H9 (cell line): ENCODE results near the gene SP140L. TPM values are rescaled to one million over a fixed set of nuclear protein-coding genes. Genes with fewer than 3 reads are reported as not detected.

Experiments
- DNase-seq: peaks from one replicate; pipeline ENCODE4 v3.0.0-alpha.2; 2017
- H2AFZ ChIP-seq: one replicate; pipeline ENCODE4 v1.6.1; 2013; ENCODE audit warnings: mild to moderate bottlenecking, low read length, control low read depth, moderate library complexity
- H2AK5ac ChIP-seq: 2 replicates; pipeline ENCODE4 v1.6.1; 2013; ENCODE audit warnings: low read length, control low read depth, mixed read lengths; ENCODE audit not compliant: insufficient read length
- H2BK120ac ChIP-seq: one replicate; pipeline ENCODE4 v1.6.1; 2013; ENCODE audit warnings: low read depth, mild to moderate bottlenecking, low read length, control low read depth, inconsistent platforms; ENCODE audit not compliant: poor library complexity, severe bottlenecking
- H2BK12ac ChIP-seq: 2 replicates; pipeline ENCODE4 v1.6.1; 2013; ENCODE audit warnings: low read length, control low read depth, mixed read lengths, low read depth; ENCODE audit not compliant: insufficient read length
- H2BK15ac ChIP-seq: 2 replicates; pipeline ENCODE4 v1.6.1; 2013; ENCODE audit warnings: low read depth, low read length, control low read depth
- H2BK20ac ChIP-seq: one replicate; pipeline ENCODE4 v1.6.1; 2013; ENCODE audit warnings: low read depth, mild to moderate bottlenecking, low read length, control low read depth, inconsistent platforms; ENCODE audit not compliant: poor library complexity, severe bottlenecking
- H2BK5ac ChIP-seq: 2 replicates; pipeline ENCODE4 v1.6.1; 2013; ENCODE audit warnings: low read length, control low read depth, mixed read lengths; ENCODE audit not compliant: insufficient read length
- H3K14ac ChIP-seq: 2 replicates; pipeline ENCODE4 v1.6.1; 2013; ENCODE audit warnings: low read length, control low read depth; ENCODE audit not compliant: insufficient read depth
- H3K18ac ChIP-seq: 2 replicates; pipeline ENCODE4 v1.6.1; 2013; ENCODE audit warnings: low read depth, mild to moderate bottlenecking, mixed read lengths, low read length, control low read depth; ENCODE audit not compliant: insufficient read length
- H3K23ac ChIP-seq: 2 replicates; pipeline ENCODE4 v1.6.1; 2013; ENCODE audit warnings: low read length, control low read depth, mixed read lengths, low read depth; ENCODE audit not compliant: insufficient read length
- H3K23me2 ChIP-seq: 2 replicates; pipeline ENCODE4 v1.6.1; 2013; ENCODE audit warnings: low read depth, mild to moderate bottlenecking, mixed read lengths, low read length, control low read depth; ENCODE audit not compliant: insufficient read length, poor library complexity, severe bottlenecking
- H3K27ac ChIP-seq: 2 replicates; pipeline ENCODE4 v1.5.1; 2013; ENCODE audit warnings: low read length, control low read depth, mixed read lengths, low read depth; ENCODE audit not compliant: insufficient read length
- H3K27me3 ChIP-seq: 2 replicates; pipeline ENCODE4 v1.6.1; 2013; ENCODE audit warnings: low read length, control low read depth, inconsistent platforms; ENCODE audit not compliant: insufficient read depth
- H3K4ac ChIP-seq: 2 replicates; pipeline ENCODE4 v1.6.1; 2013; ENCODE audit warnings: low read depth, mild to moderate bottlenecking, control low read depth, inconsistent platforms, low read length, moderate library complexity
- H3K4me1 ChIP-seq: 2 replicates; pipeline ENCODE4 v1.6.1; 2013; ENCODE audit warnings: low read length, control low read depth, inconsistent platforms; ENCODE audit not compliant: insufficient read depth
- H3K4me2 ChIP-seq: 2 replicates; pipeline ENCODE4 v1.6.1; 2013; ENCODE audit warnings: low read length, control low read depth, mixed read lengths; ENCODE audit not compliant: insufficient read length, insufficient read depth
- H3K56ac ChIP-seq: 2 replicates; pipeline ENCODE4 v1.6.1; 2013; ENCODE audit warnings: low read depth, mild to moderate bottlenecking, mixed read lengths, low read length, control low read depth; ENCODE audit not compliant: insufficient read length
- H3K79me1 ChIP-seq: 2 replicates; pipeline ENCODE4 v1.6.1; 2013; ENCODE audit warnings: low read depth, mild to moderate bottlenecking, moderate library complexity, low read length, control low read depth, inconsistent platforms; ENCODE audit not compliant: insufficient read depth, poor library complexity, severe bottlenecking
- H3K79me2 ChIP-seq: 2 replicates; pipeline ENCODE4 v1.6.1; 2013; ENCODE audit warnings: low read length, control low read depth, inconsistent platforms; ENCODE audit not compliant: insufficient read depth
- H3K9ac ChIP-seq: 2 replicates; pipeline ENCODE4 v1.6.1; 2013; ENCODE audit warnings: low read length, control low read depth, mixed read lengths; ENCODE audit not compliant: insufficient read length; ENCODE audit errors: extremely low read depth
- H3K9me3 ChIP-seq: one replicate; pipeline ENCODE4 v1.6.1; 2013; ENCODE audit warnings: low read depth, low read length, inconsistent platforms; ENCODE audit not compliant: control insufficient read depth
- H3T11ph ChIP-seq: one replicate; pipeline ENCODE4 v1.6.1; 2013; ENCODE audit warnings: mild to moderate bottlenecking, low read length, control low read depth, inconsistent platforms
- H4K20me1 ChIP-seq: one replicate; pipeline ENCODE4 v1.6.1; 2013; ENCODE audit not compliant: control insufficient read depth, insufficient read length, insufficient read depth
- H4K5ac ChIP-seq: 2 replicates; pipeline ENCODE4 v1.6.1; 2013; ENCODE audit warnings: low read depth, mild to moderate bottlenecking, mixed read lengths, low read length, control low read depth; ENCODE audit not compliant: insufficient read length
- H4K8ac ChIP-seq: replicated peaks from 2 replicates; pipeline ENCODE4 v1.6.1; 2013; ENCODE audit warnings: low read length, control low read depth, mixed read lengths, low read depth; ENCODE audit not compliant: insufficient read length
- H4K91ac ChIP-seq: 2 replicates; pipeline ENCODE4 v1.6.1; 2013; ENCODE audit warnings: low read depth, mild to moderate bottlenecking, moderate library complexity, mixed read lengths, low read length, control low read depth; ENCODE audit not compliant: insufficient read length
- H3K27ac Mint-ChIP-seq, 3 experiments: 2 replicates in 2 of 3; 3 replicates in 1 of 3; pipeline ENCODE4 v1.8.0; 2020 to 2021; ENCODE audit warnings: mixed read lengths in 3 of 3, mild to moderate bottlenecking in 1 of 3, moderate library complexity in 1 of 3
- H3K27me3 Mint-ChIP-seq: 2 replicates; pipeline ENCODE4 v1.8.0; 2021; ENCODE audit warnings: low read depth, mild to moderate bottlenecking, moderate library complexity, mixed read lengths
- H3K36me3 Mint-ChIP-seq, 3 experiments: 2 replicates in 2 of 3; 3 replicates in 1 of 3; pipeline ENCODE4 v1.8.0; 2020 to 2021; ENCODE audit warnings: low read depth in 3 of 3, mixed read lengths in 3 of 3; ENCODE audit not compliant: insufficient read depth in 1 of 3
- H3K4me1 Mint-ChIP-seq, 2 experiments: 2 replicates each; pipeline ENCODE4 v1.8.0; 2020; ENCODE audit warnings: mixed read lengths in 2 of 2
- H3K4me3 Mint-ChIP-seq, 2 experiments: 2 replicates in 1 of 2; 3 replicates in 1 of 2; pipeline ENCODE4 v1.8.0; 2020 to 2021; ENCODE audit warnings: mild to moderate bottlenecking in 2 of 2, mixed read lengths in 2 of 2, moderate library complexity in 1 of 2
- H3K9me3 Mint-ChIP-seq, 2 experiments: 2 replicates in 1 of 2; 3 replicates in 1 of 2; pipeline ENCODE4 v1.8.0; 2020; ENCODE audit warnings: mild to moderate bottlenecking in 2 of 2, mixed read lengths in 2 of 2, moderate library complexity in 1 of 2
- WGBS: extraction: QIAGEN DNeasy Blood & Tissue Kit; methylation state at CpG from one replicate; pipeline ENCODE4 v1.1.7; 2013; ENCODE audit warnings: missing lambda C conversion rate, low lambda C conversion rate, mixed read lengths; ENCODE audit not compliant: insufficient read length; ENCODE audit errors: extremely low coverage; 5-methylcytosine and 5-hydroxymethylcytosine counted together
- total RNA-seq: library from RNA; stranded (reverse); gene quantifications from 2 replicates; pipeline ENCODE4 v1.2.1, GENCODE V29; 2021
- TF ChIP-seq, protein P1 (sequence below): fragments of 200-600 bp; sonication (generic); conservative IDR thresholded peaks from 3 replicates; pipeline ENCODE4 v1.8.0; 2021; ENCODE audit warnings: antibody characterized with exemption, mild to moderate bottlenecking

SP140L gene
- total RNA-seq, 1 experiment from 2014 or later, result 1.3 TPM

GRCh38 chr2:230329946-230330605 lies 3.1 kb downstream of the SP140L start:
- no peaks in the 10 kb centered on the region for H3K27me3 Mint-ChIP-seq
- H3K4me2 ChIP-seq, result no peak overlapping the region
- TF ChIP-seq, protein P1, sequence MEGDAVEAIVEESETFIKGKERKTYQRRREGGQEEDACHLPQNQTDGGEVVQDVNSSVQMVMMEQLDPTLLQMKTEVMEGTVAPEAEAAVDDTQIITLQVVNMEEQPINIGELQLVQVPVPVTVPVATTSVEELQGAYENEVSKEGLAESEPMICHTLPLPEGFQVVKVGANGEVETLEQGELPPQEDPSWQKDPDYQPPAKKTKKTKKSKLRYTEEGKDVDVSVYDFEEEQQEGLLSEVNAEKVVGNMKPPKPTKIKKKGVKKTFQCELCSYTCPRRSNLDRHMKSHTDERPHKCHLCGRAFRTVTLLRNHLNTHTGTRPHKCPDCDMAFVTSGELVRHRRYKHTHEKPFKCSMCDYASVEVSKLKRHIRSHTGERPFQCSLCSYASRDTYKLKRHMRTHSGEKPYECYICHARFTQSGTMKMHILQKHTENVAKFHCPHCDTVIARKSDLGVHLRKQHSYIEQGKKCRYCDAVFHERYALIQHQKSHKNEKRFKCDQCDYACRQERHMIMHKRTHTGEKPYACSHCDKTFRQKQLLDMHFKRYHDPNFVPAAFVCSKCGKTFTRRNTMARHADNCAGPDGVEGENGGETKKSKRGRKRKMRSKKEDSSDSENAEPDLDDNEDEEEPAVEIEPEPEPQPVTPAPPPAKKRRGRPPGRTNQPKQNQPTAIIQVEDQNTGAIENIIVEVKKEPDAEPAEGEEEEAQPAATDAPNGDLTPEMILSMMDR, result no peak

More at GRCh38 chr2:230329946-230330605, 3.1 kb downstream of the SP140L start:
- no peak overlapping the region for H3K4me3 Mint-ChIP-seq
- Histone ChIP-seq H3K23me2 (no peaks in the 10 kb centered on the region), H2BK12ac (no peak overlapping the region), H4K91ac (no peak overlapping the region), H3K9me3 (no peaks in the 10 kb centered on the region), H3K4me1 (no peaks in the 10 kb centered on the region), H3K23ac (no peak overlapping the region), H4K5ac (no peak overlapping the region), H3K56ac (no peak overlapping the region), H4K8ac (no peak overlapping the region), H2BK20ac (no peak overlapping the region), H2AK5ac (no peak overlapping the region), H3K4ac (no peak overlapping the region), H2BK15ac (no peak overlapping the region), H3K18ac (no peak overlapping the region), H3T11ph (no peak overlapping the region), H3K27me3 (no peaks in the 10 kb centered on the region), H2BK5ac (no peak overlapping the region), H4K20me1 (no peaks in the 10 kb centered on the region), H2BK120ac (no peak overlapping the region), H3K14ac (no peak overlapping the region), H3K79me1 (no peaks in the 10 kb centered on the region), H3K79me2 (no peaks in the 10 kb centered on the region), H3K27ac (no peak overlapping the region), H2AFZ (no peak overlapping the region), H3K9ac (no peak overlapping the region)
- no peak for DNase-seq
- H3K27ac Mint-ChIP-seq, result no peak overlapping the region
- H3K36me3 Mint-ChIP-seq, result no peaks in the 10 kb centered on the region
- WGBS, result no CpG with 5 or more reads among the region's 7 CpGs
- no peaks in the 10 kb centered on the region; a peak in 1 of 5 replicates for H3K9me3 Mint-ChIP-seq
- H3K4me1 Mint-ChIP-seq, result peaks cover 5% of the 10 kb centered on the region in 2 experiments; a peak in 2 of 4 replicates
